HG02798 (cell line): Measurements from ENCODE around the gene CHRNA7.

Experiments used
- ATAC-seq: cut with Tn5 transposase; IDR thresholded peaks from one replicate; pipeline ENCODE4 v1.9.1; 2021; ENCODE audit warnings: mild to moderate bottlenecking; ENCODE audit not compliant: unreplicated experiment, poor library complexity

CHRNA7 gene

GRCh38 chr15:32029862-32030781 is at the start of gene CHRNA7:
Gene CHRNA7 (plus strand): TSS chr15:32030515. CDS start chr15:32030595, 80 bp downstream.
- ATAC-seq: no peak

DNA sequence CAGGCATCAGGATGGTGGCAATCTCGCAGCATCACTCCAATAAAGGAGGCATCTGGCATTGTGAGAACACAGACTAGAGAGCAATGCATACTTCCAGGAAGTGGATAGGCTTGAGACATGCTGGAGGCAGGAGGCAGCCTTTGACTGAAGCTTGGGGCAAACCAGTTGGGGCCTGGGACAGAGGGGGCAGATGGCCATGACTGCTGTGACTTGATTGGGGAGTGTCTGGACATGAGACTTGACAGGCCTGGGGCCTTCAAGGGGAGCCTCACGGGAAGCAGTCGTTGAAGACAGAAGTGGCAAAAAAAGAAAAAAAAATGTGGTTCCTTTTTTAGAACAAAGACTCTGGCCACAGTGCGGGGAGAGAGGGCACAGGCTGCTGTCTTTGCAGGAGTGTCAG is 44.7 kb upstream of the CHRNA7 start:
- ATAC-seq: no peak

DNA sequence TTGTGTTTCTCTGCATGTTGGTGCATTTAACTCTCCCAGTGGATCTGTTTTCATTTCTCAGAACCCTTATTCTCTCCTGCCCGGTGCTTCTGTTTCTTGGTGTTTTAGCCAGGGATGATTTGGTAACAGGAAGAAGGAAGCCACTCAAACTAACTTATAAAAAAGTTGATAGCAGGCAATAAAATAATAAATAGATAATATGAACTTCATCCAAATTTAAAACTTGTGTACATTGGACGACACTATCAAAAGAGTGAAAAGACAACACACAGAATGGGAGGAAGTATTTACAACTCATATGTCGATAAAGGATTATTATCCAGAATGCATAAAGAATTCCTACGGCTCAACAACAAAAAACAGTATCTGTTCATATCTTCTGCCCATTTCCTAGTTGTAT is 37.3 kb upstream of the CHRNA7 start:
- no peak for ATAC-seq

DNA sequence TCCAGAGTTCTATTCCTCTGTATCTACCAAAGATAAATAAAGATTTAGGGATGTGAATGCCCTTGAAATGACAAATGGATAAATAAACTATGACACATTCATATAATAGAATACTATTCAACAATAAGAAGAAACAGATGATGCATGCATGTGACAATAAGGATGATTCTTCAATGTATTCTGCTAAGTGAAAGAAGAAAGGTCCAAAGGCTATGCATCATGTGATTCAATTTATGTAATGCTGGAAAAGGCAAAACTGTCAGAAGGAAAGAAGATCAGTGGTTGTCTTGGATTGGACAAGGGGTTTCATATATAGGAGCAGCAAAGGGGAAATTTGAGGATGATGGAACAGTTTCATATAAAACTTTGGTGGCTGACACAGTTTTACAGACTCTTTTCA is 32.6 kb upstream of the CHRNA7 start:
- ATAC-seq: no peak

- no peak for ATAC-seq
Measured at GRCh38 chr15:32003558-32003957, 26.8 kb upstream of the CHRNA7 start.

- no peak for ATAC-seq
Measured at GRCh38 chr15:32004249-32004648, 26.1 kb upstream of the CHRNA7 start.

DNA sequence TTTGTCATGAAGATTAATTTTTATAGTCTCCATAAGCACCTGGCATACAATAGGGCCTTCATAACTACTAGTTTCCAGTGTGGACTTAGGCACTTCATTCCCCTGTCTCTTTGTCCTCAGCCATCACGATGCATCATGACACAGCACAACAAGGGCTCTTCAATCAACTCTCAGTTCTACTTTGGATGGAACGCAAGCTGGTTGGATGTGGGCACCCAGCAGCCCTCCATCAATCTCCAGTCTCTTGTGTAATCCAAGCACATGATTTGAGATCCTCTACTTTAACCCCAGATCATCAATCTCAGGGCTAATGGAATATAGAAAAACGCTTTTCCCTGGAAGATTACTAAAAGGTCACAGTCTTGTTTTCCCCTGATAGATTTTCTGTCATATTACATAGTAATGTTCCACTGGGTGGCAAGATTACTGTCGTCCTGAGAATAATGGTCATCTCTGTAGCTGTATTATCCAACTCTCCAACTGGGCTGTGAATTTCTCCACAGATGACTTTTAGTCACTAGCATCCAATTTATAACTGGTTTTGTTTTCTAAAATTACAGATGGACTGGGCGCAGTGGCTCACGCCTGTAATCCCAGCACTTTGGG is 22.9 kb upstream of the CHRNA7 start:
- ATAC-seq: no peak

DNA sequence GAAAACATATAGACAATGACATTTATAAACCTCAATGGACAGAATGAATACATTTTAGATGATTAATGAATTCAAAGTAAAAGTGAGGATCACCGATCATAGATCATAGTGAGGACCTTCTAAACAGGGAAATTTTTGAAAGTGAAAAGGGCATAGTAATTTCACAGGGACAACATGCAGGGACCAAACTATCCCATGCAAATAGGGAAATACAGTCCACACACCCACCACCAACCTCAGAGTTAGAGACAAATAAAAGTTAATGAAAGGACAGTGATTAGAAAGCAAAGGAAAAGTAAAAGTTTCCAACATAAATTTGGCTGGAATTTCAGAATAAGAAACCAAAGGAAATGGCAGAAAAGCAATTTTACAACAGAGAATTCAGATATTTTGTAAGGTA is 15.4 kb upstream of the CHRNA7 start:
- no peak for ATAC-seq

DNA sequence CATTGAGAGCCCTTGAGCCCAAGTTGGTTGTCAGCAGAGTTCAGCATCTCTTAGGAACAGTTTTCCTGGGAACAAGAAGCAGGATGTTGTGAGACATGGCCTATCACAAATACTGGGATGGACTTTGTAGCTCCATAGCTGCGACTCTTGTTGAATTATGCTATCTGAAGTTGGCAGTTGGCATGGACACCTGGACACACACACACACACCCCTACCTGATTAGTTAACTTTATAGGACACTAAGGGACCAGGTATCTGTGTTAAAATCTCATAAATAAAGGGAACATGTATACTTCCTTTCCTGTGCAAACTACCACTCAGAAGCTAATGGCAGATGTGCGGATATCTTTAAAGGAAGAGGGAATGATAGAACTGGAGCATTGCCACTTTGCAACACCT is 10.2 kb upstream of the CHRNA7 start:
- no peak for ATAC-seq

GRCh38 chr15:32028921-32029320 is 1.4 kb upstream of the CHRNA7 start:
- no peak for ATAC-seq

DNA sequence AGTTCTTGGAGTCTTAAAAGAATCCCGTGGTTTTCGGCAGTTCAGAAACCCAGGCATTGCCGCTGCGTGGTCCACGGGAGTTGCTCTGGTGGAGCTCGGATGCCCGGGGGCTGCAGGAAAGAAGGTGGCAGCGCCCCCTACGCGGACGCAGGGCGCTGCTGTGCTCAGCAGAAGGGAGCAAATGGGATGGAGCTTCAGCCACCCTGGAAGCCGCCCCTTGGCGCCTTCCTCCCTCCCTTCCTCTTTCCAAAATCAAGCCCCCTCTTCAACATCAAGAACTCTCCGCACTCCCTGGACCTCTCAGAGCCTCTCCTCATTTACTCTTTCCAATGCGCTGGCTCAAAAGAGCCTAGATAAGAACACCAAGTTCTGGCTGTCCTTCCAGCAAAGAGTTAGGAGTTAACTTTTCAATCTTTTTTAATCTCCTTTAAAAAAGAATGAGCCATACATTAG is 880 bp upstream of the CHRNA7 start:
- no peak for ATAC-seq

GRCh38 chr15:32030795-32031194 is 480 bp downstream of the CHRNA7 start:
- no peak for ATAC-seq

- ATAC-seq: no peak
Measured at GRCh38 chr15:32033186-32033890, 3.0 kb downstream of the CHRNA7 start.

DNA sequence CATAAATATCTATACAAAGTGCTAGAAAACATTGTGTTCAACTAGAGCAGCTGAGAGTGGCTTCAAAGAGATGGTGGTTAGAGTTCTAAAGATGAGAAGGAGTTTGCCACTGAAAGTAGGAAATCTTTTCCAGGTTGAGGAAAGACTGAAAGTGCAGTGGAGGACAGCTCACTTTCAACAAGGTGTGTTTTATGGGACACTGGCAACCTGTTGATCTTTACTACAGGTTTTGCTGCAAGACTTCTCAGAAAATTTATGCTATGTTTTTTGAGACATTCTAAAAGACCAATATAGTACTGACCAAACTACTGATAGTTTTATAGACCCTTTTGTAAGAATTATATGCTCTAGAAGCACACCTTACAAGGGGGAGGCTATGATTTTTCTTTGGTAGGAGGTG is 3.8 kb downstream of the CHRNA7 start:
- ATAC-seq: no peak

DNA sequence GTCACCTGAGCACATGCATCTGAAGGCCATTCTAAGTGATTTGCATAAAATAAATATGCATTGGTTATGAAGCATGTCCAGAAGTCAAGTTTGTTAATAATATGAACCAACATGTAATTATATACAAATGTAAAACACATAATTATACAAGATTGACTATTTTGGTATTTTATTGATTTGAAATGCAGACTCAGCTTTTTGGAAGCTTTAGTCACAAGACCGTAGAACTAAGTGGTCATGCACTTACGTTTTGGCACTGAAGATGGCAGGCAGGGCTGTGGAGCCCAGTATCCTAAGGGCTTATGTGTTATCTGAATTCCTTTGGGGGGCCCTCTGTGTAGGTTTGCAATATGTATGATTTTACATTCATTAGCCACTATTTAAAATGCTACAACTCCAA is 5.0 kb downstream of the CHRNA7 start:
- no peak for ATAC-seq

DNA sequence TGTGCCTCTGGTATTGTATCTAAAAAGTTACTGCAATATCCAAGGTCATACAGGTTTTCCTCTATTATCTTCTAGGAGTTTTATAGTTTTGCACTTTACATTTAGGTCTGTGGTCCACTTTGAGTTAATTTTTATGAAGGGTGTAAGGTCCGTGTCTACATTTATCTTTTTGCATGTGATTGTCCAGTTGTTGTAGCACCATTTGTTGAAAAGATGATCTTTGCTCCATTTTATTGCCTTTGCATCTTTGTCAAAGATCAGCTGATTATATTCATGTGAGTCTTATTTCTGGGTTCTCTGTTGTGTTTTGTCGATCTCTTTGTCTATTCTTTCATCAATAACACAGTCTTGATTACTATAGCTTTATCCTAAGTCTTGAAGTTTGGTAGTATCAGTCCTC is 6.7 kb downstream of the CHRNA7 start:
- ATAC-seq: no peak

DNA sequence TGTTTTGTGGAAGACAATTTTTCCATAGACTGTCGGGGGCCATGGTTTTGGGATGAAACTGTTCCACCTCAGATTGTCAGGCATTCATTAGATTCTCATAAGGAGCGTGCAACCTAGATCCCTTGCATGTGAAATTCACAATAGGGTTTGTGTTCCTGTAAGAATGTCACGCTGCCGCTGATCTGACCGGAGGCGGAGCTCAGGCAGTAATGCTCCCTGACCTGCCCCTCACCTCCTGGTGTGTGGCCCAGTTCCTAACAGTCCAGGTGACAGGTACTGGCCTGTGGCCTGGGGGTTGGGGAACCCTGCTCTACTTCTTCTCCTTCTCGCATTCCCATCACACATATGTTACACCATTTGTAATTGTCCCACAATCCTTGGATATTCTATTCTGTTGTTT is 11.0 kb downstream of the CHRNA7 start:
- no peak for ATAC-seq

- no peak for ATAC-seq
Measured at GRCh38 chr15:32042269-32042972, 12.1 kb downstream of the CHRNA7 start.

GRCh38 chr15:32053719-32054118 is 23.4 kb downstream of the CHRNA7 start:
- ATAC-seq: no peak

GRCh38 chr15:32057876-32058425 is 27.6 kb downstream of the CHRNA7 start:
- no peak for ATAC-seq
